ENCODE measurements around the gene EMB.
"Not testable (repeated sequence)": the region's sequence is repeated elsewhere in the genome, so short reads cannot be mapped to it uniquely, and the experiment has no call there.

EMB gene

DNA sequence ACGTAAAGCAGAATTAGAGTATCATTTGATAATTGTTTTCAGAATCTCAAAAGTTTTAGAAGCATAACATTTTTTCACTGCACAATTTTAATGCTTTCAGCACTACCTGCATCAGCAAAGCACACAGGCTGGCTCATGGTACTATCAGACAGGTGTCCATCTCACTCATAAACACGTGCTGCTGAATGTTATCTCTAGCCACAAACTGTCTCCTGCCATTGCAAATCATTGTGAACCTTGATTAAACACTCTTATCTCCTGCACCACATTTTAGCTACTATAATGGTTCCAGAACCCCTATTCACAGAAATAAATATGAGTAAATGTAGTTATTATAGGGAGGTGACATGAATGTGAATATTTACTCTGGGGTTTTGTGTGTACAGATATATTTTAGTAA lies 56.7 kb downstream of the EMB start:
- H3K36me3 ChIP-seq (ENCODE audit: control insufficient read depth, insufficient read depth, low read length); H3K4me3 ChIP-seq (ENCODE audit: low read length); H3K27me3 ChIP-seq (ENCODE audit: control insufficient read depth, insufficient read depth, low read length); H3K9me3 ChIP-seq (ENCODE audit: control insufficient read depth, insufficient read depth, low read length); H3K4me1 ChIP-seq (ENCODE audit: control insufficient read depth, insufficient read depth, low read length); H3K27ac ChIP-seq (ENCODE audit: low read length); DNase-seq (ENCODE audit: low read depth, low spot score): not testable (repeated sequence)
- WGBS (ENCODE audit: insufficient coverage, insufficient read length), result no CpG with 5 or more reads among the region's 2 CpGs

- not testable (repeated sequence) for H3K27ac ChIP-seq (ENCODE audit: low read length); H3K9me3 ChIP-seq (ENCODE audit: control insufficient read depth, insufficient read depth, low read length); DNase-seq (ENCODE audit: low read depth, low spot score); H3K4me1 ChIP-seq (ENCODE audit: control insufficient read depth, insufficient read depth, low read length); H3K27me3 ChIP-seq (ENCODE audit: control insufficient read depth, insufficient read depth, low read length); H3K36me3 ChIP-seq (ENCODE audit: control insufficient read depth, insufficient read depth, low read length); H3K4me3 ChIP-seq (ENCODE audit: low read length)
- no CpG with 5 or more reads among the region's 11 CpGs for WGBS (ENCODE audit: insufficient coverage, insufficient read length)
Observed at GRCh38 chr5:50376696-50377095, 64.4 kb downstream of the EMB start.

- H3K4me3 ChIP-seq (ENCODE audit: low read length); DNase-seq (ENCODE audit: low read depth, low spot score); H3K27ac ChIP-seq (ENCODE audit: low read length); H3K27me3 ChIP-seq (ENCODE audit: control insufficient read depth, insufficient read depth, low read length); H3K36me3 ChIP-seq (ENCODE audit: control insufficient read depth, insufficient read depth, low read length); H3K9me3 ChIP-seq (ENCODE audit: control insufficient read depth, insufficient read depth, low read length); H3K4me1 ChIP-seq (ENCODE audit: control insufficient read depth, insufficient read depth, low read length): not testable (repeated sequence)
- no CpG with 5 or more reads among the region's 16 CpGs for WGBS (ENCODE audit: insufficient coverage, insufficient read length)
Observed at GRCh38 chr5:50369287-50370033, 71.6 kb downstream of the EMB start.

DNA sequence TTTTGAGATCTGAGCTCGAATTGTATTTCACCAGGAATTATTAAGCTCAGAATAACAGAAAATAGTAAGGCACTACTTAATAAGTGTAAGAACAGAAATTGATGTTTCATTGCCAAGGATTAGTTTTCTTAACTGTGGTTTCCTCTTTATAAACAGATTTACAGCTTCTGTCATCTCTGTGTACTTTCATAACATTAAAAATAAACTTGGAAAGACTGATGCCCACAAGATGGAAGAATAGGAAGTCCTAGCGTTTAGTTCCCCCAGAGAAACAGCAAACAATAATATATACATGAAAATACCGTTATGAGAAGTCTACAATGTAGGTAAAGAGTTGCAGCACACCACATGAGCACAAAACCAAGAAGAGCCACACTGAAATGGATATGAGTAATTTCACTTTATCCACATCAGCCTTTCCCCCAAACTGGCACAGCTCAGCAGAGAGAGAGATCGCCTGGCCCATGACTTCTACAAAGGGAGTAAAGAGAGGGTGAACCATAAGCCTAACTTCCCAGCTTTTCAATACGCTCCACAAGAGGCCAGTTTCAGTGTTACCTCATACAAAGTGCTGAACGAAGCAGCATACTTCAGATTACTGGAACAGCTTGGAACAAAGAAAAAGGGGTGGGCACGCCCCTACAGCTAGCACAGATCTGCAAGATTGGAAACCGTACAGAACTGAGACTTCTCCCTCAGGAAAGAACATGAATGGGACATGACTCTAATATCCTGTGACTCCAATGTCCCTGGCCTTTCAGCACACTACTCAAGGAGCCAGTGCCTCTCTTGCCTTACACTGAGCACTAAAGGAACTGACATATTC lies 75.4 kb downstream of the EMB start:
- Histone ChIP-seq H3K27ac (ENCODE audit: low read length) (no peak overlapping the region), H3K9me3 (ENCODE audit: control insufficient read depth, insufficient read depth, low read length) (peaks cover 3% of the 10 kb centered on the region; the same call in 1 of the 2 replicates), H3K27me3 (ENCODE audit: control insufficient read depth, insufficient read depth, low read length) (no peaks in the 10 kb centered on the region), H3K4me1 (ENCODE audit: control insufficient read depth, insufficient read depth, low read length) (no peaks in the 10 kb centered on the region), H3K4me3 (ENCODE audit: low read length) (no peak overlapping the region), H3K36me3 (ENCODE audit: control insufficient read depth, insufficient read depth, low read length) (no peaks in the 10 kb centered on the region)
- no CpG with 5 or more reads among the region's 8 CpGs for WGBS (ENCODE audit: insufficient coverage, insufficient read length)
- no peak for DNase-seq (ENCODE audit: low read depth, low spot score)

GRCh38 chr5:50364535-50365309 lies 76.4 kb downstream of the EMB start:
- DNase-seq (ENCODE audit: low read depth, low spot score); H3K4me1 ChIP-seq (ENCODE audit: control insufficient read depth, insufficient read depth, low read length); H3K9me3 ChIP-seq (ENCODE audit: control insufficient read depth, insufficient read depth, low read length); H3K36me3 ChIP-seq (ENCODE audit: control insufficient read depth, insufficient read depth, low read length); H3K4me3 ChIP-seq (ENCODE audit: low read length); H3K27ac ChIP-seq (ENCODE audit: low read length); H3K27me3 ChIP-seq (ENCODE audit: control insufficient read depth, insufficient read depth, low read length): not testable (repeated sequence)
- no CpG with 5 or more reads among the region's 6 CpGs for WGBS (ENCODE audit: insufficient coverage, insufficient read length)

DNA sequence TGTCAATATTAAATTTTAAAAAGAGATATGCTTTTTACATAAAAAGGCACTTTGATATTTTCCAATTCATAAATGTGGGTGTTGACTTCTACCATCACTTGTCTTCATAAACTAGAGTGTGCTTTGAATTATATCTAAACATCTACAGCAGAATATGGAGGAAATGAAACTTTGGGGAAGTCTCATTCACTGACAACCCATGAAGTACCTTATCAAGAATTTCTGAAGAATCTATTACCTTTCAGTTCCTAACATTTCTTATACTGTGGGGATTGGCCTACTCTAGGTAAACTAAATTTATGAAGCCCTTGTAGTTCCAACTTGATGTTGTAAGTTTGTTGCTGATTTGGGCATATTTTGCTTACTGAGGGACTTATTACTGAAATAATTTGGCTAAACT lies 81.9 kb downstream of the EMB start:
- Histone ChIP-seq H3K27me3 (ENCODE audit: control insufficient read depth, insufficient read depth, low read length) (no peaks in the 10 kb centered on the region), H3K9me3 (ENCODE audit: control insufficient read depth, insufficient read depth, low read length) (no peaks in the 10 kb centered on the region), H3K27ac (ENCODE audit: low read length) (no peak overlapping the region), H3K36me3 (ENCODE audit: control insufficient read depth, insufficient read depth, low read length) (no peaks in the 10 kb centered on the region), H3K4me3 (ENCODE audit: low read length) (no peak overlapping the region), H3K4me1 (ENCODE audit: control insufficient read depth, insufficient read depth, low read length) (no peaks in the 10 kb centered on the region)
- no peak for DNase-seq (ENCODE audit: low read depth, low spot score)

- WGBS (ENCODE audit: insufficient coverage, insufficient read length), result no CpG with 5 or more reads among the region's 2 CpGs
- Histone ChIP-seq H3K4me3 (ENCODE audit: low read length) (no peak overlapping the region), H3K4me1 (ENCODE audit: control insufficient read depth, insufficient read depth, low read length) (no peaks in the 10 kb centered on the region), H3K27me3 (ENCODE audit: control insufficient read depth, insufficient read depth, low read length) (no peaks in the 10 kb centered on the region), H3K27ac (ENCODE audit: low read length) (no peak overlapping the region), H3K9me3 (ENCODE audit: control insufficient read depth, insufficient read depth, low read length) (no peaks in the 10 kb centered on the region), H3K36me3 (ENCODE audit: control insufficient read depth, insufficient read depth, low read length) (no peaks in the 10 kb centered on the region)
- DNase-seq (ENCODE audit: low read depth, low spot score), result peak; percentile 4
Observed at GRCh38 chr5:50352382-50352781, 88.7 kb downstream of the EMB start.
